GM23338 (cell line): ENCODE data around the gene COL26A1. TPM values are rescaled to one million over a fixed set of nuclear protein-coding genes. Genes with fewer than 3 reads are reported as not detected.

Source experiments
- ATAC-seq: fragments of 200-7000 bp; cut with Tn5 transposase; 3 replicates; pipeline ENCODE4 v1.9.1; 2020
- DNase-seq: peaks from one replicate; pipeline ENCODE4 v3.0.0-alpha.2; 2015; ENCODE audit warnings: low spot score
- H2AFZ ChIP-seq: fragments of 200-600 bp; sonication (generic); 2 replicates; pipeline ENCODE4 v1.8.0; 2016; ENCODE audit warnings: antibody characterized with exemption, mild to moderate bottlenecking, moderate library complexity
- H3F3A ChIP-seq: fragments of 200-600 bp; sonication (generic); replicated peaks from 2 replicates; pipeline ENCODE4 v1.8.0; 2017; ENCODE audit warnings: antibody characterized with exemption, mixed run types, low read depth
- H3K27ac ChIP-seq: fragments of 200-600 bp; sonication (generic); 2 replicates; pipeline ENCODE4 v1.6.1; 2016; ENCODE audit warnings: low read depth
- H3K27me3 ChIP-seq: fragments of 200-600 bp; sonication (generic); 2 replicates; pipeline ENCODE4 v1.8.0; 2016; ENCODE audit warnings: mild to moderate bottlenecking, mixed run types, moderate library complexity; ENCODE audit not compliant: insufficient read depth
- H3K36me3 ChIP-seq: fragments of 200-600 bp; sonication (generic); 2 replicates; pipeline ENCODE4 v1.8.0; 2016; ENCODE audit warnings: mild to moderate bottlenecking; ENCODE audit not compliant: insufficient read depth
- H3K4me1 ChIP-seq: fragments of 200-600 bp; sonication (generic); 2 replicates; pipeline ENCODE4 v1.8.0; 2016; ENCODE audit warnings: mild to moderate bottlenecking, moderate library complexity; ENCODE audit not compliant: insufficient read depth
- H3K4me2 ChIP-seq: fragments of 200-600 bp; sonication (generic); 2 replicates; pipeline ENCODE4 v1.7.1; 2017; ENCODE audit warnings: mixed run types
- H3K4me3 ChIP-seq: fragments of 200-600 bp; sonication (generic); 2 replicates; pipeline ENCODE4 v1.6.1; 2016; ENCODE audit warnings: mixed run types
- H3K79me2 ChIP-seq: fragments of 200-600 bp; sonication (generic); replicated peaks from 2 replicates; pipeline ENCODE4 v1.8.0; 2017; ENCODE audit warnings: mild to moderate bottlenecking; ENCODE audit not compliant: insufficient read depth
- H3K9me2 ChIP-seq: fragments of 200-600 bp; sonication (generic); 2 replicates; pipeline ENCODE4 v1.8.0; 2017; ENCODE audit not compliant: insufficient read depth
- H4K20me1 ChIP-seq: fragments of 200-600 bp; sonication (generic); replicated peaks from 2 replicates; pipeline ENCODE4 v1.8.0; 2017; ENCODE audit warnings: mild to moderate bottlenecking; ENCODE audit not compliant: insufficient read depth
- H3K27ac Mint-ChIP-seq: 2 replicates; pipeline ENCODE4 v1.8.0; 2020; ENCODE audit warnings: inconsistent platforms, mild to moderate bottlenecking, moderate library complexity, mixed read lengths
- H3K27me3 Mint-ChIP-seq: 3 replicates; pipeline ENCODE4 v1.8.0; 2022; ENCODE audit warnings: low read depth, mild to moderate bottlenecking, moderate library complexity, mixed read lengths, inconsistent platforms; ENCODE audit not compliant: insufficient read depth, poor library complexity
- H3K36me3 Mint-ChIP-seq: 3 replicates; pipeline ENCODE4 v1.8.0; 2021; ENCODE audit warnings: low read depth, mild to moderate bottlenecking, inconsistent platforms, moderate library complexity, mixed read lengths
- H3K4me1 Mint-ChIP-seq: 3 replicates; pipeline ENCODE4 v1.8.0; 2020; ENCODE audit warnings: mild to moderate bottlenecking, inconsistent platforms, mixed read lengths
- H3K4me3 Mint-ChIP-seq: 3 replicates; pipeline ENCODE4 v1.8.0; 2021; ENCODE audit warnings: moderate library complexity, mild to moderate bottlenecking, inconsistent platforms, mixed read lengths
- H3K9me3 Mint-ChIP-seq: 3 replicates; pipeline ENCODE4 v1.8.0; 2020; ENCODE audit warnings: moderate library complexity, mild to moderate bottlenecking, inconsistent platforms, mixed read lengths
- CREB1 ChIP-seq: fragments of 250-450 bp; sonication (Bioruptor Pico); IDR thresholded peaks from 2 replicates; pipeline ENCODE4 v1.5.0; 2020; ENCODE audit warnings: low read depth, mild to moderate bottlenecking, moderate library complexity
- CTCF ChIP-seq, 2 experiments: fragments of 200-600 bp in 1 of 2; sonication (generic) in 1 of 2; conservative IDR thresholded peaks; 2 replicates each; pipeline versions ENCODE4 v1.5.1 to v1.6.1; 2016 to 2017; ENCODE audit warnings: antibody characterized with exemption in 2 of 2, low read depth in 2 of 2, mild to moderate bottlenecking in 2 of 2, moderate library complexity in 1 of 2
- EZH2 ChIP-seq: fragments of 200-600 bp; sonication (generic); IDR thresholded peaks from one replicate; pipeline ENCODE4 v1.8.0; 2017; ENCODE audit warnings: antibody characterized with exemption, mild to moderate bottlenecking, low read depth; ENCODE audit not compliant: unreplicated experiment
- JUNB ChIP-seq: IDR thresholded peaks from one replicate; pipeline ENCODE4 v1.6.1; 2016; ENCODE audit warnings: antibody characterized with exemption; ENCODE audit not compliant: unreplicated experiment
- STAT1 ChIP-seq: IDR thresholded peaks from one replicate; pipeline ENCODE4 v1.6.1; 2016; ENCODE audit warnings: antibody characterized with exemption; ENCODE audit not compliant: unreplicated experiment
- ZNF114 ChIP-seq: fragments of 250-450 bp; sonication (Bioruptor Pico); IDR thresholded peaks from 2 replicates; pipeline ENCODE4 v1.5.0; 2020; ENCODE audit warnings: mild to moderate bottlenecking, moderate library complexity
- ZNF331 ChIP-seq: fragments of 250-450 bp; sonication (Bioruptor Pico); IDR thresholded peaks from 2 replicates; pipeline ENCODE4 v1.5.0; 2020; ENCODE audit warnings: low read depth, mild to moderate bottlenecking, moderate library complexity
- polyA plus RNA-seq: library from polyadenylated mRNA; unstranded; fragments of >200 nt; fragmentation: Nextera tagmentation; extraction: Ambion mirVana; gene quantifications from 2 replicates; pipeline ENCODE4 v1.2.1, GENCODE V29; 2016
- total RNA-seq: library from RNA; depleted of rRNA; stranded (reverse); fragments of >200 nt; shearing (Covaris generic); gene quantifications from 2 replicates; pipeline ENCODE4 v1.2.3, GENCODE V29; 2014
- TF ChIP-seq, protein P1 (sequence below): IDR thresholded peaks from one replicate; pipeline ENCODE4 v1.6.1; 2018; ENCODE audit warnings: antibody characterized with exemption; ENCODE audit not compliant: unreplicated experiment
- TF ChIP-seq, protein P2 (sequence below): IDR thresholded peaks from 2 replicates; pipeline ENCODE4 v1.6.1; 2016; ENCODE audit warnings: antibody characterized with exemption

COL26A1 gene
- total and polyA plus RNA-seq, 2 experiments from 2014 or later = 17.8 to 55.0 TPM

GRCh38 chr7:101378751-101379174 is 16.1 kb downstream of the COL26A1 start:
- Histone ChIP-seq H3K79me2 (peaks cover 52% of the 10 kb centered on the region; the same call in 1 of the 2 replicates), H3K27me3 (no peaks in the 10 kb centered on the region), H3K9me2 (no peaks in the 10 kb centered on the region), H3K4me2 (0 out of 2 replicates have a peak overlapping the region, but pooled peaks have one; percentile 7), H2AFZ (no peak overlapping the region), H3F3A (peaks cover 14% of the 10 kb centered on the region), H3K27ac (peak overlapping the region; percentile 92), H4K20me1 (no peaks in the 10 kb centered on the region), H3K4me3 (no peak overlapping the region), H3K4me1 (peaks cover 14% of the 10 kb centered on the region), H3K36me3 (no peaks in the 10 kb centered on the region)
- Mint-ChIP-seq H3K27me3 (peaks cover 6% of the 10 kb centered on the region), H3K27ac (peak overlapping the region; percentile 84), H3K36me3 (peaks cover 52% of the 10 kb centered on the region), H3K4me3 (no peak overlapping the region; the same call in 2 of the 3 replicates), H3K4me1 (peaks cover 17% of the 10 kb centered on the region), H3K9me3 (peaks cover 14% of the 10 kb centered on the region; the same call in 2 of the 3 replicates)
- ATAC-seq (peak; percentile 92), DNase-seq (peak; percentile 89)
- TF ChIP-seq JUNB = no peak
- peak in 1 of 2 experiments; percentile 19; a peak in 1 of 4 replicates for TF ChIP-seq CTCF (conservative IDR thresholded peaks at IDR 0.05; ENCODE audit: low read depth in 2 of 2)

GRCh38 chr7:101379302-101379701 is 16.6 kb downstream of the COL26A1 start:
- Histone ChIP-seq H3K27ac (peak overlapping the region; percentile 92), H3F3A (peaks cover 14% of the 10 kb centered on the region), H3K4me3 (no peak overlapping the region), H3K4me1 (peaks cover 14% of the 10 kb centered on the region), H3K36me3 (no peaks in the 10 kb centered on the region), H3K4me2 (no peak overlapping the region), H2AFZ (no peak overlapping the region), H3K9me2 (no peaks in the 10 kb centered on the region), H3K27me3 (no peaks in the 10 kb centered on the region), H4K20me1 (no peaks in the 10 kb centered on the region), H3K79me2 (peaks cover 51% of the 10 kb centered on the region; the same call in 1 of the 2 replicates)
- no peak overlapping the region for H3K4me3 Mint-ChIP-seq
- peaks cover 14% of the 10 kb centered on the region; the same call in 2 of the 3 replicates for H3K9me3 Mint-ChIP-seq
- peaks cover 15% of the 10 kb centered on the region for H3K4me1 Mint-ChIP-seq
- peaks cover 49% of the 10 kb centered on the region for H3K36me3 Mint-ChIP-seq
- H3K27me3 Mint-ChIP-seq = peaks cover 6% of the 10 kb centered on the region
- DNase-seq (no peak), ATAC-seq (no peak; the same call in 2 of the 3 replicates)
- TF ChIP-seq EZH2 = no peak
- H3K27ac Mint-ChIP-seq = peak overlapping the region; percentile 84; the same call in 1 of the 2 replicates

DNA sequence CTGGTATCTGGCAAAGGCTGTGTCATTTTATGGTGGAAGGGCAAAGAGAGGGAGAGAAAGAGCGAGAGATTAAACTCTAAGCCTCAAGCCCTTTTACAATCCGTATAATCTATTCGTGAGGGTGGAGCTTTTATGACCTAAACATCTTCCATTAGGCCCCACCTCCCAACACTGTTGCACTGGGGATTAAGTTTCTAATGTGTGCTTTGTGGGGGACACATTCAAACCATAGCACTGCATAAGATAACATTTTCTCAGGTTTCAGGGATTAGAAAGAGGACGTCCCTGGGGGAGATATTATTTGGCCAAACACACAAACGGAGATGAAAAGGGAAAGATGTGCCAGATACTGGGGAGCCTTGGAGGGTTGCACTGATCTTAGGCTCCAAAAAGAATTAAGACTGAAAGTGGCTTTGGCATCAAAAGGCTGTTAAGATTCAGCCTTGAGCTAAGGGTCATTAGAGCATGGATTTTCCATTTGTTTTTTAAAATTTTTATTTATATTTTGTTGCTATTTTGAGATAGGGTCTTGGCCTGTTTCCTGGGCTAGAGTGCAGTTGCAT is 19.0 kb downstream of the COL26A1 start:
- no peak for DNase-seq
- no peak for ATAC-seq
- H3K36me3 Mint-ChIP-seq = peaks cover 50% of the 10 kb centered on the region
- H3K9me2 ChIP-seq = no peaks in the 10 kb centered on the region
- H3K79me2 ChIP-seq = peaks cover 40% of the 10 kb centered on the region
- peaks cover 17% of the 10 kb centered on the region for H3K4me1 ChIP-seq
- H3K4me1 Mint-ChIP-seq = peaks cover 18% of the 10 kb centered on the region
- no peaks in the 10 kb centered on the region for H3K36me3 ChIP-seq
- H3K9me3 Mint-ChIP-seq = peaks cover 14% of the 10 kb centered on the region; the same call in 2 of the 3 replicates
- no peaks in the 10 kb centered on the region for H3K27me3 ChIP-seq
- H2AFZ ChIP-seq = no peak overlapping the region
- no peak overlapping the region for H3K4me2 ChIP-seq
- peaks cover 2% of the 10 kb centered on the region for H3K27me3 Mint-ChIP-seq
- no peak overlapping the region for H3K27ac Mint-ChIP-seq
- no peaks in the 10 kb centered on the region for H4K20me1 ChIP-seq
- H3K4me3 ChIP-seq = no peak overlapping the region
- H3F3A ChIP-seq = peaks cover 19% of the 10 kb centered on the region
- no peak overlapping the region for H3K4me3 Mint-ChIP-seq
- no peak overlapping the region for H3K27ac ChIP-seq
- TF ChIP-seq, protein P1, sequence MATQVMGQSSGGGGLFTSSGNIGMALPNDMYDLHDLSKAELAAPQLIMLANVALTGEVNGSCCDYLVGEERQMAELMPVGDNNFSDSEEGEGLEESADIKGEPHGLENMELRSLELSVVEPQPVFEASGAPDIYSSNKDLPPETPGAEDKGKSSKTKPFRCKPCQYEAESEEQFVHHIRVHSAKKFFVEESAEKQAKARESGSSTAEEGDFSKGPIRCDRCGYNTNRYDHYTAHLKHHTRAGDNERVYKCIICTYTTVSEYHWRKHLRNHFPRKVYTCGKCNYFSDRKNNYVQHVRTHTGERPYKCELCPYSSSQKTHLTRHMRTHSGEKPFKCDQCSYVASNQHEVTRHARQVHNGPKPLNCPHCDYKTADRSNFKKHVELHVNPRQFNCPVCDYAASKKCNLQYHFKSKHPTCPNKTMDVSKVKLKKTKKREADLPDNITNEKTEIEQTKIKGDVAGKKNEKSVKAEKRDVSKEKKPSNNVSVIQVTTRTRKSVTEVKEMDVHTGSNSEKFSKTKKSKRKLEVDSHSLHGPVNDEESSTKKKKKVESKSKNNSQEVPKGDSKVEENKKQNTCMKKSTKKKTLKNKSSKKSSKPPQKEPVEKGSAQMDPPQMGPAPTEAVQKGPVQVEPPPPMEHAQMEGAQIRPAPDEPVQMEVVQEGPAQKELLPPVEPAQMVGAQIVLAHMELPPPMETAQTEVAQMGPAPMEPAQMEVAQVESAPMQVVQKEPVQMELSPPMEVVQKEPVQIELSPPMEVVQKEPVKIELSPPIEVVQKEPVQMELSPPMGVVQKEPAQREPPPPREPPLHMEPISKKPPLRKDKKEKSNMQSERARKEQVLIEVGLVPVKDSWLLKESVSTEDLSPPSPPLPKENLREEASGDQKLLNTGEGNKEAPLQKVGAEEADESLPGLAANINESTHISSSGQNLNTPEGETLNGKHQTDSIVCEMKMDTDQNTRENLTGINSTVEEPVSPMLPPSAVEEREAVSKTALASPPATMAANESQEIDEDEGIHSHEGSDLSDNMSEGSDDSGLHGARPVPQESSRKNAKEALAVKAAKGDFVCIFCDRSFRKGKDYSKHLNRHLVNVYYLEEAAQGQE = no peak
- TF ChIP-seq STAT1 (no peak), ZNF331 (CRISPR knock-in tag) (no peak), EZH2 (no peak), CREB1 (no peak), ZNF114 (no peak)
- TF ChIP-seq, protein P2, sequence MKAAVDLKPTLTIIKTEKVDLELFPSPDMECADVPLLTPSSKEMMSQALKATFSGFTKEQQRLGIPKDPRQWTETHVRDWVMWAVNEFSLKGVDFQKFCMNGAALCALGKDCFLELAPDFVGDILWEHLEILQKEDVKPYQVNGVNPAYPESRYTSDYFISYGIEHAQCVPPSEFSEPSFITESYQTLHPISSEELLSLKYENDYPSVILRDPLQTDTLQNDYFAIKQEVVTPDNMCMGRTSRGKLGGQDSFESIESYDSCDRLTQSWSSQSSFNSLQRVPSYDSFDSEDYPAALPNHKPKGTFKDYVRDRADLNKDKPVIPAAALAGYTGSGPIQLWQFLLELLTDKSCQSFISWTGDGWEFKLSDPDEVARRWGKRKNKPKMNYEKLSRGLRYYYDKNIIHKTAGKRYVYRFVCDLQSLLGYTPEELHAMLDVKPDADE = no peak
